ENCODE data around the gene KCNQ1. TPM values are rescaled to one million over a fixed set of nuclear protein-coding genes. Genes with fewer than 3 reads are reported as not detected.

Gene KCNQ1
- total RNA-seq, 1 donor from 2014 or later = 0.16 TPM

GRCh38 chr11:2836315-2837095 lies 391.7 kb downstream of the KCNQ1 start:
- Mint-ChIP-seq H3K27ac (ENCODE audit: unreplicated experiment) (no peak overlapping the region), H3K9me3 (ENCODE audit: unreplicated experiment) (no peaks in the 10 kb centered on the region)

DNA sequence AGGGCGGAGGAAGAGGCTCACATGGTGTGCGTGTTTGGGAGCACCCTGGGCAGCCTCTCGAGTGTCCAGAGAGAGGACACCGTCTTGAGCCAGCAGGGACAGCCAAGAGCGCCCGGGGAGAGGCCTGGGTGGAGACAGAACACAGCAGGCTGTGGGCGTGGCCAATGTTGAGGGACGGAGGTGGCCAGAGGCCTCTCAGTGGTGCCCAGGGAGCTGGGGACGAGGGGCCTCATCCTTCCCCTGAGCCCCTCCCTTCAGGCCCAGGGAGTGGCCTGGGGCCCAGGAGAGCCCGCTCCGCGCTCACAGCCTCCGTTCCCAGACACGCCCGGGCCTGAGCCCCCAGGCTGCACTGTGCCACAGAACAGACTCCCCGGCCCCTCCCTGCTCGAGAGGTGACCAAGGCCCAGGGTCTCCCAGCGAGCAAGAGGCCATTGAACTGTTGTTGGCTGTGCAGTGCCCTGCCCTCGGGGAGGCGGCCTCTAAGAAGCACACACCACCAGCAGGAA lies 392.3 kb downstream of the KCNQ1 start:
- Mint-ChIP-seq H3K36me3 (ENCODE audit: unreplicated experiment) (no peaks in the 10 kb centered on the region), H3K9me3 (ENCODE audit: unreplicated experiment) (no peaks in the 10 kb centered on the region), H3K4me1 (ENCODE audit: unreplicated experiment) (peaks cover 12% of the 10 kb centered on the region), H3K4me3 (ENCODE audit: unreplicated experiment) (no peak overlapping the region), H3K27ac (ENCODE audit: unreplicated experiment) (no peak overlapping the region), H3K27me3 (ENCODE audit: unreplicated experiment) (peaks cover 13% of the 10 kb centered on the region)
- no peak for DNase-seq (ENCODE audit: extremely low spot score, unreplicated experiment)
- TF ChIP-seq CTCF (IDR thresholded peaks at IDR 0.05) = peak; percentile 29

More at GRCh38 chr11:2836315-2837095, 391.7 kb downstream of the KCNQ1 start:
- Mint-ChIP-seq H3K36me3 (ENCODE audit: unreplicated experiment) (no peaks in the 10 kb centered on the region), H3K4me3 (ENCODE audit: unreplicated experiment) (no peak overlapping the region), H3K27me3 (ENCODE audit: unreplicated experiment) (peaks cover 12% of the 10 kb centered on the region), H3K4me1 (ENCODE audit: unreplicated experiment) (peaks cover 12% of the 10 kb centered on the region)
- no peak for DNase-seq (ENCODE audit: extremely low spot score, unreplicated experiment)
- no peak for TF ChIP-seq CTCF (IDR thresholded peaks at IDR 0.05)

- no peak for TF ChIP-seq CTCF (IDR thresholded peaks at IDR 0.05)
- no peak for DNase-seq (ENCODE audit: extremely low spot score, unreplicated experiment)
- Mint-ChIP-seq H3K4me1 (ENCODE audit: unreplicated experiment) (peaks cover 12% of the 10 kb centered on the region), H3K4me3 (ENCODE audit: unreplicated experiment) (no peak overlapping the region), H3K36me3 (ENCODE audit: unreplicated experiment) (no peaks in the 10 kb centered on the region), H3K9me3 (ENCODE audit: unreplicated experiment) (no peaks in the 10 kb centered on the region), H3K27me3 (ENCODE audit: unreplicated experiment) (peaks cover 14% of the 10 kb centered on the region), H3K27ac (ENCODE audit: unreplicated experiment) (no peak overlapping the region)
These were observed 392.8 kb downstream of the KCNQ1 start for GRCh38 chr11:2837651-2838050.

DNA sequence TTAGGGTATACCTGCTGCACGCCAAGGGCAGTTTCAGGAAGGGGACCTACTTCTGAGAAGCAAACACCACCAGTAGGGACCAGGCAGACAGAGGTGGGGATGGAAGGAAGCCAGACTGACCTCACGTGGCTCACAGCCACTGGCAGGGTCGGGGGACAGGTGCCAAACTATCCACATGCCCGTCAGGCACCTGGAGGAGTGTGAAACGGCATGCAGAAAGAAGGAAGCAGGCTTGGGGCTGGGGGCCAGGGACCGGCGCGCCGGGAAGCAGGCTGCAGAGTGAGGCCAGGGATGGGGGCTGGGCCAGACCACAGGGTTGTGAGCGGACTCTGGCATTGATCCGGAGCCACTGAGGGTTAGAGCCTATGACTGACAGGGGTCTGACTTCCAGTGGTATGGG lies 393.3 kb downstream of the KCNQ1 start:
- DNase-seq (ENCODE audit: extremely low spot score, unreplicated experiment) = no peak
- no peak for TF ChIP-seq CTCF (IDR thresholded peaks at IDR 0.05)

DNA sequence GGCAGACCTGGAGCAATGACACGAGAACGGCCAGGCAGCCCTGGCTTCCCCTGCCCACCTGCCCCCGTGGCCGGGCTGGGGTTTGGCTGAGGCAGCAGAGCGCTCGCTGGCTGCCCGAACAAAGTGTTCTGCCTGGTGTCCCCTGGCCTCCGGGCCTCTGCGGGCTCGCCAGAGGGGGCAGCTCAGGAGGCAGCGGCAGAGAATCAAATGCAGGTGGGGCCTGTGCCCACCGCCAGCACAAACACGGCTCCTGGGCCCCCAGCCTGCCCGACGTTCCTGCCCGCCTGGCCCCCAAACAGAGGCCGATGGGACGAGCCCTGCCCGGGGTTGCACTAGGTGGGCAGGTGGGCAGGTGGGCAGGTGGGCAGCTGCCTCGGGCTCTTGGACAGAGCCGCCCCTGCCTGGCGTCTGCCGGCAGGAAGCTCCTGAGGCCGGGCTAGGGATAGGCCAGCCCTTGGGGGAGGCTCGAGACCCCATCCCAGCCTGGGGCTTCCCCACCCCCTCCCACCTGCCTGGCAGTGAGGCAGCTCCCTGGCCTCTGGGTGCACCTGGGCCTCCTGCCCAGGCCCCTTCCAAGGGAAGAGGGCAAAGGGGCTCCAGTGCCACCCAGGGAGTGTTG lies 394.0 kb downstream of the KCNQ1 start:
- Mint-ChIP-seq H3K9me3 (ENCODE audit: unreplicated experiment) (no peaks in the 10 kb centered on the region), H3K4me1 (ENCODE audit: unreplicated experiment) (peaks cover 12% of the 10 kb centered on the region), H3K36me3 (ENCODE audit: unreplicated experiment) (no peaks in the 10 kb centered on the region), H3K4me3 (ENCODE audit: unreplicated experiment) (no peak overlapping the region), H3K27me3 (ENCODE audit: unreplicated experiment) (peaks cover 14% of the 10 kb centered on the region), H3K27ac (ENCODE audit: unreplicated experiment) (no peak overlapping the region)
- no peak for DNase-seq (ENCODE audit: extremely low spot score, unreplicated experiment)
- no peak for TF ChIP-seq CTCF (IDR thresholded peaks at IDR 0.05)

More for the DNA sequence above, 393.3 kb downstream of the KCNQ1 start:
- H3K36me3 Mint-ChIP-seq (ENCODE audit: unreplicated experiment) = no peaks in the 10 kb centered on the region
- no peaks in the 10 kb centered on the region for H3K9me3 Mint-ChIP-seq (ENCODE audit: unreplicated experiment)
- H3K27me3 Mint-ChIP-seq (ENCODE audit: unreplicated experiment) = peaks cover 14% of the 10 kb centered on the region
- H3K4me1 Mint-ChIP-seq (ENCODE audit: unreplicated experiment) = peaks cover 12% of the 10 kb centered on the region
- H3K4me3 Mint-ChIP-seq (ENCODE audit: unreplicated experiment) = no peak overlapping the region
- H3K27ac Mint-ChIP-seq (ENCODE audit: unreplicated experiment) = no peak overlapping the region

All from osteocyte (in vitro differentiated cells).